SW 1271 (cell line): ENCODE data around the gene MYLK3.
"Not testable (repeated sequence)": the region's sequence is repeated elsewhere in the genome, so short reads cannot be mapped to it uniquely, and the experiment has no call there.

Experiments used
- DNase-seq, 2 experiments: peaks; one replicate each; lab custom pipeline; 2025; lab: John Stamatoyannopoulos, UW

Gene MYLK3

GRCh38 chr16:46747777-46748651 is at the start of gene MYLK3:
TSS of gene MYLK3 (minus strand) at chr16:46748344. CDS start at chr16:46748193, 151 bp downstream.
- no peak for DNase-seq

- no peak for DNase-seq
These were observed 49.4 kb upstream of the MYLK3 start for GRCh38 chr16:46797501-46797900.

- DNase-seq: no peak
These were observed 48.7 kb upstream of the MYLK3 start for GRCh38 chr16:46796764-46797269.

- no peak for DNase-seq
These were observed 45.7 kb upstream of the MYLK3 start for GRCh38 chr16:46793841-46794240.

- no peak for DNase-seq
These were observed 42.6 kb upstream of the MYLK3 start for GRCh38 chr16:46790599-46791270.

GRCh38 chr16:46789499-46790414 is 41.6 kb upstream of the MYLK3 start:
- no peak for DNase-seq

- DNase-seq: no peak
These were observed 40.8 kb upstream of the MYLK3 start for GRCh38 chr16:46788891-46789474.

- DNase-seq: no peak
These were observed 39.8 kb upstream of the MYLK3 start for GRCh38 chr16:46787909-46788308.

GRCh38 chr16:46785076-46785845 is 37.1 kb upstream of the MYLK3 start:
- no peak for DNase-seq

GRCh38 chr16:46784569-46784968 is 36.4 kb upstream of the MYLK3 start:
- DNase-seq: not testable (repeated sequence)

GRCh38 chr16:46783800-46784199 is 35.7 kb upstream of the MYLK3 start:
- no peak for DNase-seq

GRCh38 chr16:46782320-46782719 is 34.2 kb upstream of the MYLK3 start:
- no peak for DNase-seq

- no peak for DNase-seq
These were observed 29.7 kb upstream of the MYLK3 start for GRCh38 chr16:46777804-46778203.

GRCh38 chr16:46775214-46775613 is 27.1 kb upstream of the MYLK3 start:
- DNase-seq: no peak

GRCh38 chr16:46774743-46775177 is 26.6 kb upstream of the MYLK3 start:
- no peak for DNase-seq

GRCh38 chr16:46772463-46772862 is 24.3 kb upstream of the MYLK3 start:
- DNase-seq: no peak

- no peak for DNase-seq
These were observed 20.7 kb upstream of the MYLK3 start for GRCh38 chr16:46768809-46769208.

- DNase-seq: no peak
These were observed 16.9 kb upstream of the MYLK3 start for GRCh38 chr16:46765050-46765449.

- DNase-seq: no peak
These were observed 15.0 kb upstream of the MYLK3 start for GRCh38 chr16:46763147-46763546.

GRCh38 chr16:46762583-46762982 is 14.4 kb upstream of the MYLK3 start:
- no peak for DNase-seq

- DNase-seq: no peak
These were observed 11.2 kb upstream of the MYLK3 start for GRCh38 chr16:46759309-46759708.
